ENCODE data around the gene C10orf71. TPM values are rescaled to one million over a fixed set of nuclear protein-coding genes. Genes with fewer than 3 reads are reported as not detected.

C10orf71 gene
- total RNA-seq, 1 experiment from 2014 or later, result not detected

GRCh38 chr10:49271346-49271745, 27.6 kb upstream of the C10orf71 start:
- intact Hi-C loops (cut with micrococcal nuclease), result no loop called here
- H3K4me1 ChIP-seq (ENCODE audit: control insufficient read depth in 1 of 2, insufficient read depth in 2 of 2, low read length in 2 of 2), result no peaks in the 10 kb centered on the region
- BruUV-seq (replicated peaks), result no TSS peak
- no peak overlapping the region for H3K4me3 ChIP-seq (replicated peaks in 1 of 2; ENCODE audit: low read depth in 1 of 2, low read length in 2 of 2)
- H4K20me1 ChIP-seq (ENCODE audit: insufficient read depth), result no peaks in the 10 kb centered on the region
- ChIA-PET POLR2A (no interaction called here), RAD21 (ENCODE audit: low non-redundant PET in 1 of 2, low total read pairs in 2 of 2, uncharacterized antibody in 2 of 2, unreplicated experiment in 2 of 2) (no interaction called here), CTCF (no interaction called here)
- H3K36me3 ChIP-seq (ENCODE audit: control insufficient read depth in 1 of 2, insufficient read depth in 2 of 2, low read length in 2 of 2), result no peaks in the 10 kb centered on the region
- H2AFZ ChIP-seq (ENCODE audit: low read depth, low read length, poor library complexity, severe bottlenecking), result no peak overlapping the region
- H3K4me2 ChIP-seq (ENCODE audit: low read length), result no peak overlapping the region
- no peaks in the 10 kb centered on the region for H3K9me3 ChIP-seq (ENCODE audit: control insufficient read depth in 1 of 2, insufficient read depth in 1 of 2, low read depth in 1 of 2, low read length in 2 of 2)
- no peak for TF ChIP-seq ZFX (IDR thresholded peaks at IDR 0.05)
- no peak for TF ChIP-seq ZNF274 (IDR thresholded peaks at IDR 0.05; ENCODE audit: low read depth, low read length)
- no peak for TF ChIP-seq RAD21 (IDR thresholded peaks at IDR 0.05; ENCODE audit: low read depth)
- TF ChIP-seq EZH2phosphoT487 (IDR thresholded peaks at IDR 0.05; ENCODE audit: borderline replicate concordance), result no peak
- no peak for TF ChIP-seq ELF1 (IDR thresholded peaks at IDR 0.05; ENCODE audit: borderline replicate concordance, low read depth)
- TF ChIP-seq ATF3 (IDR thresholded peaks at IDR 0.05), result no peak
- TF ChIP-seq SP1 (IDR thresholded peaks at IDR 0.05; ENCODE audit: low read depth), result no peak
- TF ChIP-seq TCF7L2 (IDR thresholded peaks at IDR 0.05; ENCODE audit: borderline replicate concordance, extremely low read depth, insufficient read depth, insufficient read length), result no peak
- TF ChIP-seq JUND (IDR thresholded peaks at IDR 0.05), result no peak
- no peak for TF ChIP-seq SIN3A (IDR thresholded peaks at IDR 0.05; ENCODE audit: low read depth)
- no peak for TF ChIP-seq MAX (IDR thresholded peaks at IDR 0.05)
- no peak for TF ChIP-seq EGR1 (IDR thresholded peaks at IDR 0.05; ENCODE audit: low read depth)
- no peak for TF ChIP-seq EZH2 (IDR thresholded peaks at IDR 0.05)
- no peak for TF ChIP-seq REST (IDR thresholded peaks at IDR 0.05; ENCODE audit: low read depth)
- TF ChIP-seq CBX3 (IDR thresholded peaks at IDR 0.05; ENCODE audit: low read depth), result no peak
- TF ChIP-seq FOSL1 (IDR thresholded peaks at IDR 0.05; ENCODE audit: low read depth), result no peak
- TF ChIP-seq ZBTB33 (IDR thresholded peaks at IDR 0.05; ENCODE audit: extremely low read depth, insufficient replicate concordance, low read length), result no peak
- H3K9ac ChIP-seq (ENCODE audit: low read length), result no peak overlapping the region
- H3K27ac ChIP-seq (ENCODE audit: low read depth, low read length), result no peak overlapping the region
- no peaks in the 10 kb centered on the region for H3K79me2 ChIP-seq (ENCODE audit: insufficient read depth, low read length)
- H3K27me3 ChIP-seq (ENCODE audit: insufficient read depth, low read length), result no peaks in the 10 kb centered on the region
- ATAC-seq, result no peak
- DNase-seq (ENCODE audit: low read depth, low spot score), result no peak
- no peaks in the 10 kb centered on the region for H3K9me2 ChIP-seq (ENCODE audit: insufficient read depth)

Measured in HCT116 (cell line).